Loucy (cell line): ENCODE measurements around the gene SMG1.
"Not testable (repeated sequence)": the region's sequence is repeated elsewhere in the genome, so short reads cannot be mapped to it uniquely, and the experiment has no call there.

ENCODE experiments used
- H2AFZ ChIP-seq: fragments of 200-600 bp; sonication (generic); 2 replicates; pipeline ENCODE4 v1.6.0; 2016; ENCODE audit warnings: antibody characterized with exemption, mild to moderate bottlenecking, low read length, moderate library complexity
- H3F3A ChIP-seq: fragments of 200-600 bp; 2 replicates; pipeline ENCODE4 v1.6.0; 2016; ENCODE audit warnings: antibody characterized with exemption, low read depth, mild to moderate bottlenecking
- H3K27me3 ChIP-seq: fragments of 200-600 bp; sonication (generic); 2 replicates; pipeline ENCODE4 v1.6.1; 2014; ENCODE audit warnings: low read length, mild to moderate bottlenecking; ENCODE audit not compliant: insufficient read depth, poor library complexity, severe bottlenecking
- H3K36me3 ChIP-seq: fragments of 200-600 bp; sonication (generic); 2 replicates; pipeline ENCODE4 v1.6.1; 2016; ENCODE audit warnings: low read length; ENCODE audit not compliant: insufficient read depth
- H3K4me1 ChIP-seq: fragments of 200-600 bp; sonication (generic); 2 replicates; pipeline ENCODE4 v1.5.1; 2014; ENCODE audit warnings: low read length, mild to moderate bottlenecking; ENCODE audit not compliant: insufficient read depth, poor library complexity, severe bottlenecking
- H3K4me2 ChIP-seq: fragments of 200-600 bp; sonication (generic); 2 replicates; pipeline ENCODE4 v1.6.0; 2014; ENCODE audit warnings: antibody characterized with exemption, low read length, low read depth, mild to moderate bottlenecking; ENCODE audit not compliant: poor library complexity, severe bottlenecking
- H3K4me3 ChIP-seq: fragments of 200-600 bp; sonication (generic); 2 replicates; pipeline ENCODE4 v1.5.1; 2014; ENCODE audit warnings: low read length, mild to moderate bottlenecking, mixed read lengths; ENCODE audit not compliant: poor library complexity, severe bottlenecking
- H3K79me2 ChIP-seq: fragments of 200-600 bp; sonication (generic); 2 replicates; pipeline ENCODE4 v1.6.1; 2014; ENCODE audit warnings: low read length; ENCODE audit not compliant: insufficient read depth
- H3K9ac ChIP-seq: fragments of 200-600 bp; sonication (generic); 2 replicates; pipeline ENCODE4 v1.6.0; 2014; ENCODE audit warnings: mild to moderate bottlenecking, low read depth, low read length, moderate library complexity; ENCODE audit not compliant: poor library complexity, severe bottlenecking
- H3K9me2 ChIP-seq: fragments of 200-600 bp; sonication (generic); replicated peaks from 2 replicates; pipeline ENCODE4 v1.6.1; 2016; ENCODE audit warnings: low read depth, low read length, mixed read lengths
- H3K9me3 ChIP-seq: fragments of 200-600 bp; sonication (generic); 2 replicates; pipeline ENCODE4 v1.6.1; 2014; ENCODE audit warnings: mild to moderate bottlenecking, antibody characterized with exemption, low read length, low read depth; ENCODE audit not compliant: insufficient read depth
- H4K20me1 ChIP-seq: fragments of 200-600 bp; sonication (generic); 2 replicates; pipeline ENCODE4 v1.6.0; 2014; ENCODE audit warnings: antibody characterized with exemption, low read length, mild to moderate bottlenecking; ENCODE audit not compliant: insufficient read depth, poor library complexity, severe bottlenecking

The SMG1 gene

DNA sequence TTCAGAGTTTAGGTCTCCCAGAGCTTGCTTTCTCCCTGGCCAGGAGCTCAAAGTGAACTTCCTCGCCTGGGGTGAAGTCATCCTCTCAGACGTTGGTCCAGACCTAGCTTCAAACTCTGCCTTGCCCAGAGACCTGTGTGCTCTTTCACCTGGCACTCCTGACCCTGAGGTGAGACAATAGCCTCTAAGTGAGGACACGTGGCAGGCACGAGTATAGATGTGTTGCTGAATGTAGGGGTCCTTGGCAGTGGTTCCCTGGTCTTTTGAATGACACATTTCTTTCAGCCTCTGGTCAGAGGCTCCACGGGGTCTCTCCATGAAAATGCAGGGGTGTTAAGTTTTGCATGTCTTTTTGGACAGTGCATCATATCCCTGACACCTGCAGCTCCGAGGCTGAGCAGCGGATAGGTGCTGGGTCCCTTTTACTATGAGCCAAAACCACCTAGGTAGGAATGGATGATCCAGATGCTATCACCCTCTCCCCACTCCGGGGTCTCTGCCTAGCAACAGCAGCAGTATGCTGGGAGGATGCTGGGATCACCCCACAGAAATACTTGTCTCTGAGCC is 145.7 kb downstream of the SMG1 start:
- peaks cover 33% of the 10 kb centered on the region for H3K79me2 ChIP-seq
- not testable (repeated sequence) for H3K4me2 ChIP-seq, H3K9me3 ChIP-seq, H3F3A ChIP-seq, H3K9me2 ChIP-seq, H3K27me3 ChIP-seq, H3K4me3 ChIP-seq, H3K9ac ChIP-seq, H2AFZ ChIP-seq
- peaks cover 24% of the 10 kb centered on the region for H3K4me1 ChIP-seq
- H3K36me3 ChIP-seq, result peaks cover 33% of the 10 kb centered on the region; the same call in 1 of the 2 replicates
- H4K20me1 ChIP-seq, result peaks cover 31% of the 10 kb centered on the region

DNA sequence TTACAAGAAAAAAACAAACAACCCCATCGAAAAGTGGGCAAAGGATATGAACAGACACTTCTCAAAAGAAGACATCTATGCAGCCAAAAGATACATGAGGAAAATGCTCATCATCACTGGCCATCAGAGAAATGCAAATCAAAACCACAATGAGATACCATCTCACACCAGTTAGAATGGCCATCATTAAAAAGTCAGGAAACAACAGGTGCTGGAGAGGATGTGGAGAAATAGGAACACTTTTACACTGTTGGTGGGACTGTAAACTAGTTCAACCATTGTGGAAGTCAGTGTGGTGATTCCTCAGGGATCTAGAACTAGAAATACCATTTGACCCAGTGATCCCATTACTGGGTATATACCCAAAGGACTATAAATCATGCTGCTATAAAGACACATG is 148.5 kb downstream of the SMG1 start:
- H3K9me2 ChIP-seq, H3F3A ChIP-seq, H2AFZ ChIP-seq, H3K79me2 ChIP-seq, H4K20me1 ChIP-seq, H3K27me3 ChIP-seq, H3K9ac ChIP-seq, H3K36me3 ChIP-seq, H3K4me1 ChIP-seq, H3K4me2 ChIP-seq, H3K9me3 ChIP-seq, H3K4me3 ChIP-seq: not testable (repeated sequence)

DNA sequence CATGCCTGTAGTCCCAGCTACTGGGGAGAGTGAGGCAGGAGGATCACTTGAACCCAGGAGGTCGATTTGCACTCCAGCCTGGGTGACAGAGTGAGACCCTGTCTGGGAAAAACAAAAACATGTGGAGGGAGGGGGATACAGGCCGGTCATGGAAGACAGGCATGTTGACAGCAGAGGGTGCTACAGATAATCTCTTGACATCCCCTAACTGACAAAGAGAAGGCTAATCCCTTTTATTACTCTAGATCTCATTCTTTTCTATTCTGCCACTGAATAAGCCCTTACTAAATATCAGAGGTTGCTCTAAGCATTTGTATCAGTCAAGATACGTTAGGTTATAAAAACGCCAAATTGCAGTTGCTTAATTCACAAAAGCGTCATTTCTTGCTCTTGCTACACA is 149.9 kb downstream of the SMG1 start:
- H3K4me2 ChIP-seq, H3K27me3 ChIP-seq, H3K4me3 ChIP-seq, H3K9me2 ChIP-seq, H2AFZ ChIP-seq, H3K36me3 ChIP-seq, H4K20me1 ChIP-seq, H3K9me3 ChIP-seq, H3K9ac ChIP-seq, H3K4me1 ChIP-seq, H3K79me2 ChIP-seq, H3F3A ChIP-seq: not testable (repeated sequence)

DNA sequence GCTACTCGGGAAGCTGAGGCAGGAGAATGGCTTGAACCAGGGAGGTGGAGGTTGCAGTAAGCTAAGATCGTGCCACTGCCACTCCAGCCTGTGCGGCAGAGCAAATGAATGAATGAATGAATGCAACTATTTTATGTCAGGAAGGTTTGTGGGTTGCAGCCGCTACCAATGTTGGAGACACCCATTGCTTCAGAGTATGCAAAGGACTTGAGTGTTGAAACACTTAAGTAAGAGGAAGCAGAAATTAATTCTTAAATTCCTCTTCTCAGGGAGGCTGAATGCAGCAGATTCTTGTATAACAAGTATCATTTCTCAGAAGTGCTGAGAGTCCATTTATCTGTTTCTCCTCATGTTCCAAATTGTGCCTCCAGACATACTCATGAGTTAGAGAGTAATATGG is 151.6 kb downstream of the SMG1 start:
- not testable (repeated sequence) for H3K79me2 ChIP-seq, H3K4me3 ChIP-seq

DNA sequence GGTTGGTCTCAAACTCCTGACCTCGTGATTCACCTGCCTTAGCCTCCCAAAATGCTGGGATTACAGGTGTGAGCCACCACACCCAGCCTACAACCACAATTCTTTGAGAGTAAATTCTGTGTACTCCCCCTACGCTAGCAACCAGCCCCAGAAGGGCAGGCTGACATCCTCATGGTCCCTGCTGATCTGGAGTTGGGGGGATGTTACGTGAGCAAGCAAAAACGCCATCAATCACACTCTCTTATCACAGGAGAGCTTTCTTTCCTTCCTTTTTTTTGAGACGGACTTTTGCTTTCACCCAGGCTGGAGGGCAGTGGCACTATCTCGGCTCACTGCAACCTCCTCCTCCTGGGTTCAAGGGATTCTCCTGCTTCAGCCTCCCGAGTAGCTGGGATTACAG is 154.0 kb downstream of the SMG1 start:
- not testable (repeated sequence) for H3K9ac ChIP-seq, H3K79me2 ChIP-seq, H4K20me1 ChIP-seq, H3K4me3 ChIP-seq, H3K4me2 ChIP-seq, H3K4me1 ChIP-seq, H3K9me3 ChIP-seq, H3K9me2 ChIP-seq, H2AFZ ChIP-seq, H3K27me3 ChIP-seq, H3K36me3 ChIP-seq, H3F3A ChIP-seq

More for the DNA sequence above, 151.6 kb downstream of the SMG1 start:
- H3K9ac ChIP-seq, H3K4me2 ChIP-seq, H2AFZ ChIP-seq, H3K36me3 ChIP-seq, H3K9me2 ChIP-seq, H3K9me3 ChIP-seq, H3F3A ChIP-seq, H3K27me3 ChIP-seq, H3K4me1 ChIP-seq, H4K20me1 ChIP-seq: not testable (repeated sequence)

DNA sequence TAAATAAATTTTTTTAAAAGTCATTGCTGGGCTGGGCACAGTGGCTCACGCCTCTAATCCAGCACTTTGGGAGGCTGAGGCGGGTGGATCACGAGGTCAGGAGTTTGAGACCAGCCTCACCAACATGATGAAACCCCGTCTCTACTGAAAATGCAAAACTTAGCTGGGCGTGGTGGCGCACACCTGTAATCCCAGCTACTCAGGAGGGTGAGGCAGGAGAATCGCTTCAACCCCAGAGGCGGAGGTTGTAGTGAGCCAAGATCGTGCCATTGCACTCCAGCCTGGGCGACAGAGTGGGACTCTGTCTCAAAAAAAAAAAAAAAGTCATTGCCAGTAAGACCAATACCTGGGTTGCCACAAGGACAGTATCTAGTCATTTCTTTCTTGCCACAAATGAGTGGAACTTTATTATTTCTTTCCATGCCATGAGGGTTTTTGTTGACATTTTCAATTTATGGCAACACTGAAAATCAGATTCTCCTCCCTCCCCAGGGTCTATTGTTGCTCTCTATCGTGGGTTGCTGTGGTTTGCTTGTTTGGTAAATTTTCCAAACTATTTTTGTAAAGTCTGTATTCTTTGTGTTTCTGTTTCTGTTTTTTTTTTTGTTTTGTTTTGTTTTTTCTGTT is 155.8 kb downstream of the SMG1 start:
- H2AFZ ChIP-seq, H4K20me1 ChIP-seq, H3K4me3 ChIP-seq, H3K36me3 ChIP-seq, H3K4me2 ChIP-seq, H3K79me2 ChIP-seq, H3K9me3 ChIP-seq, H3F3A ChIP-seq, H3K27me3 ChIP-seq, H3K4me1 ChIP-seq, H3K9me2 ChIP-seq, H3K9ac ChIP-seq: not testable (repeated sequence)

DNA sequence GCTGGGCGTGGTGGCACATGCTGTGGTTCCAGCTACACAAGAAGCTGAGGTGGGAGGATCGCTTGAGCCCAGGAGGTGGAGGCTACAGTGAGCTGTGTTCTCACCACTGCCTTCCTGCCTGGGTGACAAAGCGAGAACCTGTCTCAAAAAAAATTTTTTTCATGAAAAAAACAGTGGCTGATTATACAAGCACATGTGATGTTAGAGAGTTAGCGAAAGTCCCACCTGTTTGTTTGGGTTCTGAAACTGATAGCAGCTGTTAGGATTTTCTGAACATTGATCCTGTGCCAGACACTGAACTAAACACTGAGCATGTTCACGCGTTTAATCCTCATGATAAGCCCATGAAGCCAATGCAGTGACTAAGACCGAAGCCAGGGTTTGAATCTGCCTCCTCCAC is 159.0 kb downstream of the SMG1 start:
- not testable (repeated sequence) for H3K79me2 ChIP-seq, H3K4me1 ChIP-seq, H3K9me3 ChIP-seq, H3F3A ChIP-seq, H3K9me2 ChIP-seq, H3K27me3 ChIP-seq, H3K36me3 ChIP-seq, H3K4me2 ChIP-seq, H3K4me3 ChIP-seq, H4K20me1 ChIP-seq, H3K9ac ChIP-seq, H2AFZ ChIP-seq
